ENCODE data around the gene RUFY2.

GRCh38 chr10:68342909-68343516, 64.1 kb downstream of the RUFY2 start:
- TF ChIP-seq TSHZ2 (CRISPR knock-in tag; IDR thresholded peaks at IDR 0.05) (no peak), TOX (CRISPR knock-in tag; IDR thresholded peaks at IDR 0.05; ENCODE audit: borderline replicate concordance) (no peak), CREB5 (CRISPR knock-in tag; IDR thresholded peaks at IDR 0.05; ENCODE audit: low read depth) (no peak), ZFP30 (CRISPR knock-in tag; IDR thresholded peaks at IDR 0.05) (no peak), ARNTL (CRISPR knock-in tag; IDR thresholded peaks at IDR 0.05; ENCODE audit: borderline replicate concordance, low read depth) (no peak)

Data from SK-N-SH treated with all-trans-retinoic acid at 6 μM for 48 hours (cell line).